Measurements from ENCODE around the gene ELL.

- TF ChIP-seq CTCF (conservative IDR thresholded peaks at IDR 0.05; ENCODE audit: low read depth in 2 of 2) (no peak), REST (IDR thresholded peaks at IDR 0.05; ENCODE audit: unreplicated experiment) (no peak), EZH2 (IDR thresholded peaks at IDR 0.05; ENCODE audit: low read depth, unreplicated experiment) (no peak)
Measured at GRCh38 chr19:18470787-18471186, 51.1 kb downstream of the ELL start.
